Osteoblast (primary cell): Measurements from ENCODE around the gene PSMB3. TPM values are rescaled to one million over a fixed set of nuclear protein-coding genes. Genes with fewer than 3 reads are reported as not detected.

Source experiments
- DNase-seq: peaks from one replicate; pipeline ENCODE4 v3.0.0; 2011; ENCODE audit warnings: low spot score, mixed read lengths; ENCODE audit not compliant: insufficient read length; ENCODE audit errors: missing footprints
- H2AFZ ChIP-seq: 2 replicates; pipeline ENCODE4 v1.6.0; 2011; ENCODE audit warnings: mild to moderate bottlenecking, low read length
- H3K27ac ChIP-seq: 2 replicates; pipeline ENCODE4 v1.5.1; 2011; ENCODE audit warnings: mild to moderate bottlenecking, low read depth, low read length, moderate library complexity
- H3K27me3 ChIP-seq: 2 replicates; pipeline ENCODE4 v1.6.0; 2012; ENCODE audit warnings: mild to moderate bottlenecking, control low read depth, inconsistent platforms, low read length, moderate library complexity; ENCODE audit not compliant: insufficient read depth
- H3K36me3 ChIP-seq: 2 replicates; pipeline ENCODE4 v1.5.1; 2011; ENCODE audit warnings: mild to moderate bottlenecking, low read length, control low read depth, moderate library complexity; ENCODE audit not compliant: insufficient read depth
- H3K4me1 ChIP-seq: 2 replicates; pipeline ENCODE4 v1.5.1; 2011; ENCODE audit warnings: mild to moderate bottlenecking, low read length, control low read depth, moderate library complexity; ENCODE audit not compliant: insufficient read depth
- H3K4me2 ChIP-seq: 2 replicates; pipeline ENCODE4 v1.6.0; 2011; ENCODE audit warnings: mild to moderate bottlenecking, low read length; ENCODE audit not compliant: insufficient read depth
- H3K4me3 ChIP-seq: fragments of 200-600 bp; sonication (generic); 3 replicates; pipeline ENCODE4 v1.5.1; 2012; ENCODE audit warnings: mild to moderate bottlenecking, low read length, inconsistent platforms; ENCODE audit not compliant: insufficient read depth
- H3K79me2 ChIP-seq: 2 replicates; pipeline ENCODE4 v1.6.0; 2012; ENCODE audit warnings: mild to moderate bottlenecking, low read length, control low read depth, inconsistent platforms; ENCODE audit not compliant: insufficient read depth
- H3K9me3 ChIP-seq: 2 replicates; pipeline ENCODE4 v1.5.1; 2011; ENCODE audit warnings: low read depth, low read length, control low read depth
- H4K20me1 ChIP-seq: 2 replicates; pipeline ENCODE4 v1.6.0; 2012; ENCODE audit warnings: mild to moderate bottlenecking, low read length, control low read depth; ENCODE audit not compliant: insufficient read depth
- total RNA-seq: library from RNA; depleted of rRNA; stranded (reverse); fragments of >200 nt; gene quantifications from 2 replicates; pipeline ENCODE4 v1.2.3, GENCODE V29; 2012
- TF ChIP-seq, protein P1 (sequence below): IDR thresholded peaks from 2 replicates; pipeline ENCODE4 v1.5.1; 2011; ENCODE audit warnings: mild to moderate bottlenecking, low read depth, low read length, moderate library complexity; ENCODE audit errors: extremely low read depth

PSMB3 gene
- total RNA-seq, 1 donor = 235 TPM

DNA sequence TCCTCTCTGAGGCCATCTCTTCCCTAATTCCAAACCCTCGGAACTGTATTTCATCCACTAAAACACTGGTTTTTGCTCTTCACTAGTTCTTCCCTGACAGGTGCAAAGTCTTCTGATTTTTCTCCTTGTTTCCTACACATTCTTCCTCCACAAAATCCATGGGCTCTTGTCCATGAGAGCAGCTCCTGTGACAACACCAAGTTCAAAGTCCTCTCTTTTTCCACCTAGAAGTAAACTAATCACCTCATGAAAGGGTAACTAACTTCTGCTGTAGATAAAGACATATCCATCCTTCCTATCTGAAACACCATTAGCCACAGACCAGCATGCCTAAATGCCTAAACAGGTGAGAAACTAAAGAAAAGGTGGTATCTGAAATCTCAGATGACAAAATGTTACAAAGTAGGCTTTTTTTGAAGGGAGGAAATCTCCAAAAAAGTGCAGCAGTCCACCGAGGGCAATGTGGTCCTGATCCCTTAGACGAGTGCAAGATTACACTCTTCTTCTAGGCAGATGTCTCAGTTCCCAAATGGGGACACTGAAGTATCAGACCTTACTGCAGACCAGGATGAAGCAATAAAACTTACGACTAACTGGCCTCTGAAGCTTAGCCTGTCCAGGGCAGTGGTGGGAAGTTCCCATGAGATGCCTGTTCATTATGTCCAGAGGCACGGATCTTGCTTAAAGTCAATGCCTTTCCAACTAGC is 44.1 kb downstream of the PSMB3 start:
- H3K9me3 ChIP-seq = no peaks in the 10 kb centered on the region
- no peaks in the 10 kb centered on the region for H3K27me3 ChIP-seq
- H3K27ac ChIP-seq = peak overlapping the region; percentile 8
- H3K4me1 ChIP-seq = peaks cover 20% of the 10 kb centered on the region
- TF ChIP-seq, protein P1, sequence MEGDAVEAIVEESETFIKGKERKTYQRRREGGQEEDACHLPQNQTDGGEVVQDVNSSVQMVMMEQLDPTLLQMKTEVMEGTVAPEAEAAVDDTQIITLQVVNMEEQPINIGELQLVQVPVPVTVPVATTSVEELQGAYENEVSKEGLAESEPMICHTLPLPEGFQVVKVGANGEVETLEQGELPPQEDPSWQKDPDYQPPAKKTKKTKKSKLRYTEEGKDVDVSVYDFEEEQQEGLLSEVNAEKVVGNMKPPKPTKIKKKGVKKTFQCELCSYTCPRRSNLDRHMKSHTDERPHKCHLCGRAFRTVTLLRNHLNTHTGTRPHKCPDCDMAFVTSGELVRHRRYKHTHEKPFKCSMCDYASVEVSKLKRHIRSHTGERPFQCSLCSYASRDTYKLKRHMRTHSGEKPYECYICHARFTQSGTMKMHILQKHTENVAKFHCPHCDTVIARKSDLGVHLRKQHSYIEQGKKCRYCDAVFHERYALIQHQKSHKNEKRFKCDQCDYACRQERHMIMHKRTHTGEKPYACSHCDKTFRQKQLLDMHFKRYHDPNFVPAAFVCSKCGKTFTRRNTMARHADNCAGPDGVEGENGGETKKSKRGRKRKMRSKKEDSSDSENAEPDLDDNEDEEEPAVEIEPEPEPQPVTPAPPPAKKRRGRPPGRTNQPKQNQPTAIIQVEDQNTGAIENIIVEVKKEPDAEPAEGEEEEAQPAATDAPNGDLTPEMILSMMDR = no peak
- peaks cover 76% of the 10 kb centered on the region for H3K79me2 ChIP-seq
- no peak overlapping the region for H3K4me3 ChIP-seq
- no peak overlapping the region for H2AFZ ChIP-seq
- peaks cover 17% of the 10 kb centered on the region for H3K36me3 ChIP-seq
- peak overlapping the region; percentile 93 for H3K4me2 ChIP-seq
- no peak for DNase-seq
- peaks cover 38% of the 10 kb centered on the region for H4K20me1 ChIP-seq

DNA sequence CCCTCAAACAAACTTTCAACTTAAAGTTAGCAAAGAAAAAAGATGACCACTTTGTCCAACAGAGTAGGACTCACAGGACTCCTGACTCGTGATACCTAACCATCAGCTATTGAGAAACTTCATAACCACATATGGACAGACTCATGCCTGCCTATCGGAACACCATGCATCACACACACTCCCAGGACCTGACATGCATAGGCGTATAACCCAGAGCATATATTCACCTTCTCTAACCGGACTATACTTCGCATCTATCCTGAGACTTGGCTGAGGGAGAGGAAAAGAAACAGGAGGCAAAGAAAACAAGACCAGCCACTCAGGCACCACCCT is 44.6 kb downstream of the PSMB3 start:
- peaks cover 20% of the 10 kb centered on the region for H3K4me1 ChIP-seq
- H3K4me2 ChIP-seq = peak overlapping the region; percentile 93
- H3K27me3 ChIP-seq = no peaks in the 10 kb centered on the region
- DNase-seq = peak; percentile 83
- peaks cover 71% of the 10 kb centered on the region for H3K79me2 ChIP-seq
- peaks cover 18% of the 10 kb centered on the region for H3K36me3 ChIP-seq
- H3K27ac ChIP-seq = peak overlapping the region; percentile 79
- H2AFZ ChIP-seq = no peak overlapping the region
- peaks cover 38% of the 10 kb centered on the region for H4K20me1 ChIP-seq
- no peaks in the 10 kb centered on the region for H3K9me3 ChIP-seq
- peak overlapping the region; percentile 90 for H3K4me3 ChIP-seq
- TF ChIP-seq, protein P1 = no peak

DNA sequence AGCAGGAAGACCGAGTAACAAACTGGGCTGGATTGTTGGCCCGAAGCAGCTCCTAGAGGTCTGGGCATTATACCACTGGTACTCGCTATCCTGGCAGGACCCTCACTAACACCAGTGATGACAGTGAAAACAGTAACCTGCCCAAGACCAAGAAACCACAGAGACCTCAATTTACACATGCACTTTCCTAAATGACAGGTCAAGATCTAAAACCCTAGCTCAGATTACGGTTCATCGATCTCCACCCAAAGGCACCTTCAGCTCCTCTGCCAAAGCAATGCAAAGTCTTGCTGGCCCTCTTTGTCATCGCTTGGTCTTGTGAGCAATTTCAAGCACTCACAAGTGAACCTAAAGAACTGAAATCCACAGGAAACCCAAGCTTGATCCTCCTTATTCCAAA is 45.3 kb downstream of the PSMB3 start:
- Histone ChIP-seq H3K27me3 (no peaks in the 10 kb centered on the region), H3K36me3 (peaks cover 25% of the 10 kb centered on the region), H3K4me1 (peaks cover 20% of the 10 kb centered on the region), H3K79me2 (peaks cover 64% of the 10 kb centered on the region), H3K9me3 (no peaks in the 10 kb centered on the region), H2AFZ (no peak overlapping the region), H3K27ac (peak overlapping the region; percentile 79), H3K4me2 (peak overlapping the region; percentile 93), H4K20me1 (peaks cover 35% of the 10 kb centered on the region), H3K4me3 (peak overlapping the region; percentile 90)
- TF ChIP-seq, protein P1 = no peak
- no peak for DNase-seq

DNA sequence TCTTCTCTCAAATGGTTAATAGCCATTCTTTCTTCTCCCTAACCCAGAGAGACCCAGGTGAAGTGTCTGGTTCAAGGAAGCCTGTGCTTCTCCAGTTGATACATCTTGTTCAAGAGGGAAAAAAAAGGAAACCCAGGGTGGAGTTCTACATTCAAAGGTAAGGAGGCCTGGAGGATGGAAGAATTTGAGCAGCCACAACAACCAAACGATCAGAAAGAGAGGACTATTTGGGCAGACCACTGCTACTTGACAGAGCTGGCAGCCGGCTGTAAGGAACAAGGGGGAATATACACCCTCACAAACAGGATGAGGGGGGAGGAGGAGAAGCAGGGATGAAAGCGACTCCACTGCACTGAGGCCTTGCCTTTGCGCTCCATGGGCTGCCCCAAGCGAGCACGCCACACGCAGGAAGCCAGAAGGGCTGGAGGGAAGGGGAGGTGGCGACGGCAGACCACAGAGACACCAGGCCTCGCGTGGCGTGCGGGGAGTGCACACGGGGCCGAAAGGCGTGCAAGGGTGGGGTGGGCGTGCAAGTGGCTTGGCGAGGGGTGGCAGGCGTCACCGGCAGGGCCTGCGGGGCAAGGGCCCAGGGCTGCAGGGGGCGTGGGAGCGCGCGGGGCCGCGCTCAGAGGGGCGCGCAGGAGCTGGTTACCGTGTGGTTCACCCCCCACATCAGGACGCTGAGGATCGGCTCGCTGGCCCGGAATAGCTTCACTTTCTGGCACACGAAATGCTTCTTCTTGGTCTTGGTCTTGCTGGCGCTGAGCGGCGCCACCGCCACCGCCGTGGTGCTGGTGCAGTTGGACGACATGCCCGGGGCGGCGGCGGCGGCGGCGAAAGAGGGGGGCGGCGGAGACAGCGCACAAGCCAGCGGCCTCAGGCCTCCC is 46.3 kb downstream of the PSMB3 start:
- H3K27me3 ChIP-seq = no peaks in the 10 kb centered on the region
- peak overlapping the region; percentile 78 for H2AFZ ChIP-seq
- DNase-seq = peak; percentile 74
- peaks cover 20% of the 10 kb centered on the region for H3K4me1 ChIP-seq
- H3K9me3 ChIP-seq = no peaks in the 10 kb centered on the region
- TF ChIP-seq, protein P1 = no peak
- peak overlapping the region; percentile 90 for H3K4me3 ChIP-seq
- peak overlapping the region; percentile 93 for H3K4me2 ChIP-seq
- H3K27ac ChIP-seq = peak overlapping the region; percentile 79
- H3K79me2 ChIP-seq = peaks cover 54% of the 10 kb centered on the region
- H4K20me1 ChIP-seq = peaks cover 35% of the 10 kb centered on the region
- peaks cover 30% of the 10 kb centered on the region for H3K36me3 ChIP-seq
